HepG2 (cell line): Measurements from ENCODE around the gene ATR. TPM values are rescaled to one million over a fixed set of nuclear protein-coding genes. Genes with fewer than 3 reads are reported as not detected.

ENCODE experiments used
- FOXO1 ChIP-seq: sonication (generic); formaldehyde crosslinking; IDR thresholded peaks from 2 replicates; pipeline ENCODE4 v1.4.0; 2020; ENCODE audit warnings: missing genetic modification reagents
- HDAC6 ChIP-seq: fragments of 200-600 bp; sonication (generic); IDR thresholded peaks from 2 replicates; pipeline ENCODE4 v1.7.0; 2017; ENCODE audit warnings: mild to moderate bottlenecking, antibody characterized with exemption, low read length, low read depth
- HNRNPH1 ChIP-seq: fragments of 200-400 bp; formaldehyde crosslinking; optimal IDR thresholded peaks from 2 replicates; pipeline ENCODE3; 2017; ENCODE audit warnings: mild to moderate bottlenecking, low read depth, low read length
- KAT2B ChIP-seq: fragments of 150-350 bp; IDR thresholded peaks from 2 replicates; pipeline ENCODE4 v1.6.1; 2014; ENCODE audit warnings: low read depth, low read length, borderline replicate concordance
- MATR3 ChIP-seq: sonication (generic); formaldehyde crosslinking; IDR thresholded peaks from 2 replicates; pipeline ENCODE4 v1.4.0; 2020; ENCODE audit warnings: missing genetic modification reagents
- NR0B2 ChIP-seq: sonication (generic); formaldehyde crosslinking; IDR thresholded peaks from 2 replicates; pipeline ENCODE4 v1.4.0; 2020; ENCODE audit warnings: mild to moderate bottlenecking, missing genetic modification reagents
- NR2F1 ChIP-seq, 2 experiments: fragments of 450-650 bp in 1 of 2; formaldehyde crosslinking in 1 of 2; IDR thresholded peaks; 2 replicates each; pipeline versions ENCODE4 v1.5.0 to v1.6.1; 2016 to 2020; ENCODE audit warnings: mild to moderate bottlenecking in 1 of 2, missing compliant biosample characterization in 1 of 2, missing genetic modification reagents in 1 of 2, moderate library complexity in 1 of 2
- PCBP1 ChIP-seq: fragments of 200-400 bp; formaldehyde crosslinking; IDR thresholded peaks from 2 replicates; pipeline ENCODE4 v1.6.1; 2017; ENCODE audit warnings: mild to moderate bottlenecking, low read depth, low read length, borderline replicate concordance
- REL ChIP-seq: sonication (generic); formaldehyde crosslinking; conservative IDR thresholded peaks from 2 replicates; pipeline ENCODE4 v1.8.0; 2022; ENCODE audit warnings: mild to moderate bottlenecking, missing genetic modification reagents, moderate library complexity
- SAFB2 ChIP-seq: sonication (generic); formaldehyde crosslinking; IDR thresholded peaks from 2 replicates; pipeline ENCODE4 v1.5.1; 2020; ENCODE audit warnings: missing genetic modification reagents, low read depth, mild to moderate bottlenecking, borderline replicate concordance
- SP5 ChIP-seq: IDR thresholded peaks from 2 replicates; pipeline ENCODE4 v1.6.1; 2016; ENCODE audit warnings: low read depth, borderline replicate concordance
- TEF ChIP-seq: sonication (generic); formaldehyde crosslinking; IDR thresholded peaks from 2 replicates; pipeline ENCODE4 v1.5.0; 2020; ENCODE audit warnings: missing genetic modification reagents
- XBP1 ChIP-seq: sonication (generic); formaldehyde crosslinking; IDR thresholded peaks from 2 replicates; pipeline ENCODE4 v1.5.0; 2020; ENCODE audit warnings: missing genetic modification reagents
- ZBTB7A ChIP-seq: sonication (generic); formaldehyde crosslinking; IDR thresholded peaks from 2 replicates; pipeline ENCODE4 v1.8.0; 2022; ENCODE audit warnings: mild to moderate bottlenecking, missing genetic modification reagents
- ZMYM2 ChIP-seq: sonication (generic); formaldehyde crosslinking; IDR thresholded peaks from 2 replicates; pipeline ENCODE4 v1.8.0; 2022; ENCODE audit warnings: mild to moderate bottlenecking, missing genetic modification reagents
- ZNF136 ChIP-seq: sonication (generic); formaldehyde crosslinking; IDR thresholded peaks from 2 replicates; pipeline ENCODE4 v1.8.1; 2022; ENCODE audit warnings: low read depth, mild to moderate bottlenecking, moderate library complexity, missing genetic modification reagents
- ZNF138 ChIP-seq: sonication (generic); formaldehyde crosslinking; IDR thresholded peaks from 2 replicates; pipeline ENCODE4 v1.5.0; 2020; ENCODE audit warnings: mild to moderate bottlenecking, low read depth, missing genetic modification reagents
- ZNF432 ChIP-seq: sonication (generic); formaldehyde crosslinking; IDR thresholded peaks from 2 replicates; pipeline ENCODE4 v1.5.0; 2020; ENCODE audit warnings: missing genetic modification reagents, mild to moderate bottlenecking, borderline replicate concordance
- ZNF674 ChIP-seq: sonication (generic); formaldehyde crosslinking; IDR thresholded peaks from 2 replicates; pipeline ENCODE4 v1.5.0; 2020; ENCODE audit warnings: low read depth, mild to moderate bottlenecking, missing genetic modification reagents
- ZNF7 ChIP-seq: IDR thresholded peaks from 2 replicates; pipeline ENCODE4 v1.6.1; 2016; ENCODE audit warnings: missing biosample characterization, missing genetic modification reagents
- ZNF816 ChIP-seq: sonication (generic); formaldehyde crosslinking; IDR thresholded peaks from 2 replicates; pipeline ENCODE4 v1.8.0; 2022; ENCODE audit warnings: missing genetic modification reagents, mild to moderate bottlenecking, borderline replicate concordance
- polyA plus RNA-seq, 8 experiments: library from polyadenylated mRNA; depleted of rRNA in 3 of 8; stranded (reverse) in 7 of 8; unstranded in 1 of 8; fragments of >200 nt; fragmentation: Illumina TruSeq in 4 of 8; extraction: Trizol in 4 of 8; gene quantifications; 2 replicates each; pipeline versions ENCODE4 v1.2.1 to v1.2.3, GENCODE V29; 2011 to 2016; ENCODE audit warnings: low read depth in 4 of 8, missing spikeins in 1 of 8, mixed read lengths in 1 of 8; ENCODE audit not compliant: insufficient read depth in 1 of 8
- total RNA-seq, 5 experiments: library from RNA; depleted of rRNA; stranded (reverse); fragments of >200 nt; fragmentation: Illumina TruSeq; extraction: Trizol; gene quantifications; 2 replicates each; pipeline ENCODE4 v1.2.3, GENCODE V29; 2016; ENCODE audit warnings: low read depth in 1 of 5
- TF ChIP-seq, protein P1 (sequence below): IDR thresholded peaks from 2 replicates; pipeline ENCODE4 v1.4.0; 2020; ENCODE audit warnings: mild to moderate bottlenecking, missing genetic modification reagents
- TF ChIP-seq, protein P2 (sequence below): sonication (generic); formaldehyde crosslinking; IDR thresholded peaks from 2 replicates; pipeline ENCODE4 v1.8.1; 2023; ENCODE audit warnings: mild to moderate bottlenecking, missing genetic modification reagents

ATR gene
- total and polyA plus RNA-seq, 2 of the 13 experiments (the other 11 are each of a cell fraction or from before 2014, with no cell fraction given), result 6.6 to 17.0 TPM

- no peak for TF ChIP-seq TEF (CRISPR knock-in tag)
- TF ChIP-seq HDAC6, result no peak
- TF ChIP-seq ZNF432 (CRISPR knock-in tag), result no peak
- no peak; the same call in 1 of the 2 replicates for TF ChIP-seq ZBTB7A (CRISPR knock-in tag)
- TF ChIP-seq XBP1, result no peak; the same call in 1 of the 2 replicates
- peak; percentile 80 for TF ChIP-seq HNRNPH1
- peak; percentile 65; the same call in 1 of the 2 replicates for TF ChIP-seq ZNF138 (CRISPR knock-in tag)
- TF ChIP-seq, protein P1, sequence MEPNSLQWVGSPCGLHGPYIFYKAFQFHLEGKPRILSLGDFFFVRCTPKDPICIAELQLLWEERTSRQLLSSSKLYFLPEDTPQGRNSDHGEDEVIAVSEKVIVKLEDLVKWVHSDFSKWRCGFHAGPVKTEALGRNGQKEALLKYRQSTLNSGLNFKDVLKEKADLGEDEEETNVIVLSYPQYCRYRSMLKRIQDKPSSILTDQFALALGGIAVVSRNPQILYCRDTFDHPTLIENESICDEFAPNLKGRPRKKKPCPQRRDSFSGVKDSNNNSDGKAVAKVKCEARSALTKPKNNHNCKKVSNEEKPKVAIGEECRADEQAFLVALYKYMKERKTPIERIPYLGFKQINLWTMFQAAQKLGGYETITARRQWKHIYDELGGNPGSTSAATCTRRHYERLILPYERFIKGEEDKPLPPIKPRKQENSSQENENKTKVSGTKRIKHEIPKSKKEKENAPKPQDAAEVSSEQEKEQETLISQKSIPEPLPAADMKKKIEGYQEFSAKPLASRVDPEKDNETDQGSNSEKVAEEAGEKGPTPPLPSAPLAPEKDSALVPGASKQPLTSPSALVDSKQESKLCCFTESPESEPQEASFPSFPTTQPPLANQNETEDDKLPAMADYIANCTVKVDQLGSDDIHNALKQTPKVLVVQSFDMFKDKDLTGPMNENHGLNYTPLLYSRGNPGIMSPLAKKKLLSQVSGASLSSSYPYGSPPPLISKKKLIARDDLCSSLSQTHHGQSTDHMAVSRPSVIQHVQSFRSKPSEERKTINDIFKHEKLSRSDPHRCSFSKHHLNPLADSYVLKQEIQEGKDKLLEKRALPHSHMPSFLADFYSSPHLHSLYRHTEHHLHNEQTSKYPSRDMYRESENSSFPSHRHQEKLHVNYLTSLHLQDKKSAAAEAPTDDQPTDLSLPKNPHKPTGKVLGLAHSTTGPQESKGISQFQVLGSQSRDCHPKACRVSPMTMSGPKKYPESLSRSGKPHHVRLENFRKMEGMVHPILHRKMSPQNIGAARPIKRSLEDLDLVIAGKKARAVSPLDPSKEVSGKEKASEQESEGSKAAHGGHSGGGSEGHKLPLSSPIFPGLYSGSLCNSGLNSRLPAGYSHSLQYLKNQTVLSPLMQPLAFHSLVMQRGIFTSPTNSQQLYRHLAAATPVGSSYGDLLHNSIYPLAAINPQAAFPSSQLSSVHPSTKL (CRISPR knock-in tag), result peak; percentile 76; the same call in 1 of the 2 replicates
- TF ChIP-seq NR2F1 (CRISPR knock-in tag; IDR thresholded peaks at IDR 0.05), result no peak
- TF ChIP-seq KAT2B, result no peak
- TF ChIP-seq SAFB2, result no peak
- TF ChIP-seq REL (CRISPR knock-in tag), result peak; percentile 95
- TF ChIP-seq PCBP1, result peak; percentile 87; the same call in 1 of the 2 replicates
- no peak for TF ChIP-seq FOXO1
- TF ChIP-seq ZNF136 (CRISPR knock-in tag), result peak; percentile 94
- peak; percentile 90 for TF ChIP-seq NR0B2
- TF ChIP-seq ZNF7 (CRISPR knock-in tag), result no peak
- TF ChIP-seq SP5, result no peak
- TF ChIP-seq ZNF816, result no peak; the same call in 1 of the 2 replicates
- TF ChIP-seq, protein P2, sequence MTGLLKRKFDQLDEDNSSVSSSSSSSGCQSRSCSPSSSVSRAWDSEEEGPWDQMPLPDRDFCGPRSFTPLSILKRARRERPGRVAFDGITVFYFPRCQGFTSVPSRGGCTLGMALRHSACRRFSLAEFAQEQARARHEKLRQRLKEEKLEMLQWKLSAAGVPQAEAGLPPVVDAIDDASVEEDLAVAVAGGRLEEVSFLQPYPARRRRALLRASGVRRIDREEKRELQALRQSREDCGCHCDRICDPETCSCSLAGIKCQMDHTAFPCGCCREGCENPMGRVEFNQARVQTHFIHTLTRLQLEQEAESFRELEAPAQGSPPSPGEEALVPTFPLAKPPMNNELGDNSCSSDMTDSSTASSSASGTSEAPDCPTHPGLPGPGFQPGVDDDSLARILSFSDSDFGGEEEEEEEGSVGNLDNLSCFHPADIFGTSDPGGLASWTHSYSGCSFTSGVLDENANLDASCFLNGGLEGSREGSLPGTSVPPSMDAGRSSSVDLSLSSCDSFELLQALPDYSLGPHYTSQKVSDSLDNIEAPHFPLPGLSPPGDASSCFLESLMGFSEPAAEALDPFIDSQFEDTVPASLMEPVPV (CRISPR knock-in tag), result peak; percentile 94
- no peak for TF ChIP-seq ZNF674
- no peak for TF ChIP-seq MATR3
- TF ChIP-seq ZMYM2, result peak; percentile 73
These were observed 17.6 kb upstream of the ATR start, which contains the start of gene PLS1 (continued) for GRCh38 chr3:142595951-142596725.
